ENCODE data around the gene ABCC11. TPM values are rescaled to one million over a fixed set of nuclear protein-coding genes. Genes with fewer than 3 reads are reported as not detected.
"Not testable (repeated sequence)": the region's sequence is repeated elsewhere in the genome, so short reads cannot be mapped to it uniquely, and the experiment has no call there.

ABCC11 gene
- total RNA-seq, 1 donor from 2014 or later, result not detected

GRCh38 chr16:48204825-48205151 lies 42.6 kb downstream of the ABCC11 start:
- DNase-seq (ENCODE audit: extremely low read depth, low read depth, low spot score), result no peak

DNA sequence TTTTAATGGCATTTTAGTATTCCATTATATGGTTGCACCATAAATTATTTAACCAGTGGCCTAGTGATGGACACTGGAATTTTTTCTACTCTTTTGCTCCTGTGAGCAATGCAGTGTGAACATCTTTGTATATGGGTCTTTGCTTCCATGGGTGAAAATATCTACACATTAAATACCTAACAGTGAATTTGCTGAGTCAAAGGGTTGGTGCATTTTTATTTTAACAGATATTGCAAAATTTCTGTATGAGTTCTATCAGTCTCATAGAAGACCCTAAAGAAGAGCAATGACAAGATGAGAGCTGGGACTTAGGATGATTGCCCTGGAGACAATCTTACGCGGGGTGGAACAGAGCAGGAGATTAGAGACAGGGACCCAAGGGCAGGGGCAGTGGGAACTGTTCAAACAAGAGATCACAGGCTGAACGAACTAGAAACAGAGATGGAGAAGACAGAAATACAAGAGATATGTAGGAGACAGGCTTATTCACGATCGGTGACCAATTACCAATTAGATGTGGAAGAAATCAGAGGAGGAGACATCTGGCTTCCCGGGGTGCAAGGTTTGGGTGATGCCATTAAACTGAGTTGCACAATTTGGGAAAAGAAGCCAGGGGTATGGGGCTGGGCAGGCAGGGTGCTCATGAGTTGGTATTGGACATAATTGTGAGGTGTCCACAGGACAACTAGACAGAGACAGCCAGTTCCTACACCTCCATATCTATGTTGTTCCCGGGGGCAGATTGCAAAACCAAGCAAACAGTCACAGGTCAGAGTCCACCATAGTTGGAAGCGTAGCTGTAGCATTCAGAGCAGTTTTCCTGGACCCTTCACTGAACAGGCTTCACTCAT lies 43.1 kb downstream of the ABCC11 start:
- no peak for DNase-seq (ENCODE audit: extremely low read depth, low read depth, low spot score)

DNA sequence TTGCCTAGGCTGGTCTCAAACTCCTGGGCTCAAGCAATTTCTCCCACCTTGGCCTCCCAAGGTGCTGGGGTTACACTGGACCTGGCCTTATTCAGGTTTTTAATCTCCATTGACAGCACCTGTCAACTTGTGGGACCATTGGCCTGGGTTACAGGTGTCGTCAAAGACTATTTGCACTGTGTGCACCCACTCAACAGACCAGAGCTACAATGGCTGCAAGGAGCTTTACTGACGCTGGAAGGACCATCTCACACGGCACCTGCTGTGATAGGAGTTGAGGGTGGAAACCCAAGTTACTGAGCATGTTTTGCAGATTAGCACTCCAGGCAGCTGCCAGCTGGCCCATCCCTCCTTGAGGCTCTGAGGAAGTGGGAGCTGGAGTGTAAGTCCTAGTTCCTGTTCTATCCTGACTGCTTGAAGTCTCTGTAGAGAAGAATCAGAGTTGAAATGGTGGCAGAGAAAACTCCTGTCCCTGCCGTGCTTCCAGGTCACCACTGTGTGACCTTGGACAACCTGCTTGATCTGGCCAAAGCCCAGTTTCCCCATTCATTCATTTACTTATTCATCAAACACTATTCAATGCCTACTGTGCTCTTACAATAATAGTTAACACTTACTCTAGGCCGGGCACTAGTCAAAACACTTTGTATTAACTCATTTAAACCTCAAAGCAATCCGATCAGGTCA lies 45.7 kb downstream of the ABCC11 start:
- DNase-seq (ENCODE audit: extremely low read depth, low read depth, low spot score), result no peak

DNA sequence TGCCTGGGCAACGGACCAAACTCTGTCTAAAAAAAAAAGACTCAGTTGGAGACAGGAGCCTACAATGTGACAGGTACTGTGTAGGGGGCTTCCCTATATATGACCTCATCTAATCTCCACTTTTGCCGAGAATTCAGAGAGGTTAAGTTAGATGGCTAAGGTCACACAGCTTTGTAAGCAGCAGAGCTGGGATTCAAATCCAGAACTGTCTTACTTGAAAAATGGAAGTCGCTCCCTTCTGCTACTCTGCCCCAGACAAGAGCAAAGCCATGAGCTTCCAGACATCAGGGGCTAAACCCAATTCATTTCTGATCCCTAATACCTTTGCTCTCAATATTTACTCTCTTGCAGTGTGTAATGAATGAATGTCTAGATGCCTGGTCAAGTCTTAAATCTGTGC lies 50.0 kb downstream of the ABCC11 start:
- DNase-seq (ENCODE audit: extremely low read depth, low read depth, low spot score), result no peak

DNA sequence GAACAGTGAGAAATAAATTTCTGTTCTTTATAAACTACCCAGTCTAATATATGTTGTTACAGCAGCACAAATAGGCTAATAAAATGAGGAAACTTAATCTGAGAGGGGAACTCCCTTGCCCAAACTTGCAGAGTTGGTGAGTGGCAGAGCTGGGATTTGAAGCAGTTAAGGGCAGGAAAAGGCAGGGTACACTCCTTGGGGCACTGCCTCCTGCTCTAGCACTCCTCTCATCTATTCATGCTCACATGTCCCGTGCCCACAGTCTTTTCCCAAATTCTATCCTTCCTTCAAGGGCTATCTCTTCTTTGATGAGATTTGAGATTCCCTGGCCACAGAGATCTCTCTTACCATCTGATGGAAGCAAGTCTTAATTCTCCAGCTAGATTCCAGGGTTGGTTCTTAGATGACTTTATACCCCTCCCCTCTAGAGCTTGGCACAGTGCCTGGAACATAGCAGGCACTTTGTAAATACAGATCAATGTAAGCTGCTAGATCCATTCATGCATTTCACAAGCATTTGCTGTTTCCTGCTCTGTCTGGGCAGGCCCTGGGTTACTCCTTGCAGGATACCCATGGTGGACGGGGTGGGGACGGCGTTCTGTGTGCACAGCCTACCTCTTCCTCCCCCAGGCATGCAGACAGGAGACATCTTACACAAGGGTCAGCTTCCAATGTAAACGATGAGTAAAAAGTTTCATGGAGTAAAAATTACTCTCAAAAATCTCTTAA lies 52.3 kb downstream of the ABCC11 start:
- peak; percentile 7 for DNase-seq (ENCODE audit: extremely low read depth, low read depth, low spot score)

GRCh38 chr16:48193846-48194245 lies 53.5 kb downstream of the ABCC11 start:
- DNase-seq (ENCODE audit: extremely low read depth, low read depth, low spot score), result no peak

GRCh38 chr16:48188449-48189102 lies 58.8 kb downstream of the ABCC11 start:
- no peak for DNase-seq (ENCODE audit: extremely low read depth, low read depth, low spot score)

DNA sequence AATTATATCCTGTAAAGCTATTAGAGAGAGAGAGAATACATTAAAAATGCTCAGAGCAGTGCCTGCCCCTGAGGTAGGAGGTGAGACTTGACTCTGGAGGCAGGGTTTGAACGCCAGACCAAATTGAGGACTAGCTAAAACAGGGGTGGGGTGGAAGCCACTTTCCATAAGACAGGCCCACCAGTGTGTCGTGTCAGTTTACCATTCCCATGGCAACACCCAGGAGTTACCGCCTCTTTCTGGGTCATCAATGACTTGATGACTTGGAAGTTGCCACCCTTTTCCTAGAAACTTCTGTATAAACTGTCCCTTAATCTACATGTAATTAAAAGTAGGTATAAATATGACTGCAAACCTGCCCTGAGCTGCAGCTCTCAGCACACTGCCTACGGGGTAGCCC lies 59.6 kb downstream of the ABCC11 start:
- DNase-seq (ENCODE audit: extremely low read depth, low read depth, low spot score), result no peak

DNA sequence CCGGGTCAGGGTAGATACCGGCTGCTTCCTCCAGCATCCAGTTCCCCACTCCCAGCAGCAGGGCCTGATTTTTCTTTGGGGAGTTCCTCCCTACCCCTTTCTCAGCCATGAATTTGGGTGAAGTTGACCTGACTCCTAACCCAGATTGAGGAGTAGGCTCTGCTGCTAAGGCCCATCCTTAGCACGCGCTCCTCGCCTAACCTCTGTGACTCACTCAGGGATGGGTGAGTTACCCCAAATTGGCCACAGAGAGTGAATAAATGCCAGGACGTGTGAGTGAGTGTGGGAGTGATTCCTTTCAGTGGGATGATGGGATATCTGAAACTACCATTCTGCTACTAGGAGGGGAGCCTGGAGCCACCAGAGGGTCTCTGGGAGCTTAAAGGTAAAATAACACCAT lies 62.7 kb downstream of the ABCC11 start:
- DNase-seq (ENCODE audit: extremely low read depth, low read depth, low spot score), result no peak

DNA sequence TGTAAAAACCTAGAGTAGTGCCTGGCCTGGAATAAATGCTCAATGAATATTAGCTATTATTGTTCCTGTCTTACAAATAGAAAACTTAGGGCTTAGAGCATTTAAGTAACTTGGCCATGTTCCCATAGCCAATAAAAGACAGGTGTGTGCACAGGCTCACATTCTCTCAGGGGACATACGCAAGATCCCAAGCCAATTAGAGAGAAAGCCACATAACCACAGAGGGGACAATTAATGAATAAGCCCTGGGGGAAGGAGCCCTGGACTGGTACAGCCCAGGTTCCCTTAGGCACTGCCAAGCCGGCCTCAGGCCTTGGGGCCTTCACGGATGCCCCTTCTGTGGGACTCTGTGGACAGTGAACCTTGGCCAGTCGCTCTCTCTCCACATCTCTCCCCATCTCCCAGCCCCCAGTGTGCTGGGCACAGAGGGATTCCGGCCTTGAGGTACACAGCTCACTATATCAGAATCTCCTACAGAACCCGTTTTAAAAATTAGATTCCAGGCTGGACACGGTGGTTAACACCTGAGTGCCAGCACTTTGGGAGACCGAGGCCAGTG lies 64.3 kb downstream of the ABCC11 start:
- DNase-seq (ENCODE audit: extremely low read depth, low read depth, low spot score), result no peak

DNA sequence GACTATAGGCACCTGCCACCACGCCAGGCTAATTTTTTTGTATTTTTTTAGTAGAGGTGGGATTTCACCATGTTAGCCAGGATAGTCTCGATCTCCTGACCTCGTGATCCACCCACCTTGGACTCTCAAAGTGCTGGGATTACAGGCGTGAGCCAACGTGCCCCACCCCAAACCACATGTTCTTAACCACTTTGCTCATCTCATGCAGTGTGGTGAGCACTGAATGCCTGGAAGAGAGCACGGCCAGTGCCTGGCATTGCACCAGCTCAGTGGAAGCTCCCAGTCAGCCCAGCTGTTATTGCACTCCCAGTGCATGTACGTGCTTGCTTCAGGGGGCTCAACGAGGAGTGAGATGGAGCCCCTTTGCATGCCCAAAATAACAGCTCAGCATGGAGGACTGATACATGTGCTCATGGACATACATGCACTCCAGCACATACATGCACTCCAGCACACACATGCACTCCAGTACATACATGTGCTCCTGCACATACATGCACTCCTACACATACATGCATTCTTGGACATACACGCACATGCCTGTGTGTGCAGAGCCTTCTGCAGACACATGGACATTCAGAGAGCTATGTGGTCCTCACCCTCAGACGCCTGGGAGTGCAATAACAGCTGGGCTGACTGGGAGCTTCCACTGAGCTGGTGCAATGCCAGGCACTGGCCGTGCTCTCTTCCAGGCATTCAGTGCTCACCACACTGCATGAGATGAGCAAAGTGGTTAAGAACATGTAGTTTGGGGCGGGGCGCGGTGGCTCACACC lies 65.4 kb downstream of the ABCC11 start:
- DNase-seq (ENCODE audit: extremely low read depth, low read depth, low spot score), result not testable (repeated sequence)

GRCh38 chr16:48180868-48181480 lies 66.4 kb downstream of the ABCC11 start:
- no peak for DNase-seq (ENCODE audit: extremely low read depth, low read depth, low spot score)

GRCh38 chr16:48176635-48177408 lies 70.5 kb downstream of the ABCC11 start:
- DNase-seq (ENCODE audit: extremely low read depth, low read depth, low spot score), result no peak

DNA sequence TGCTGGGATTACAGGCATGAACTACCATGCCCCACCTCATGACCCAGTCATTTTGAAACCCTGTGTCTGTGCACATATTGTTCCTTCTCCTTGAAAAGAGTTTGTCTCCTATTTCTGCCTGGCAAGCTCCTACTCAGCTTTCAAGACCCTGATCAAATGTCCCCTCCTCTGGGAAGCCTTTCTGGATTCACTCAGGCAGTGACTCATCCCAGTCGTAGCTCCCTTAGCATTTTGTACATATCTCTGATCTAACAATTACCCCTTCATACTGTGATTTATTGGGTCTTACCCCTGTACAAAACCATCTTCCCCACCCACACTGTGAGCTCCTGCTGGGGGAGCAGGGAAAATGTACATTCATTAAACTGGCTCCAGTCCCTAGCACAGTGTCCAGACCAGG lies 73.5 kb downstream of the ABCC11 start:
- DNase-seq (ENCODE audit: extremely low read depth, low read depth, low spot score), result no peak

DNA sequence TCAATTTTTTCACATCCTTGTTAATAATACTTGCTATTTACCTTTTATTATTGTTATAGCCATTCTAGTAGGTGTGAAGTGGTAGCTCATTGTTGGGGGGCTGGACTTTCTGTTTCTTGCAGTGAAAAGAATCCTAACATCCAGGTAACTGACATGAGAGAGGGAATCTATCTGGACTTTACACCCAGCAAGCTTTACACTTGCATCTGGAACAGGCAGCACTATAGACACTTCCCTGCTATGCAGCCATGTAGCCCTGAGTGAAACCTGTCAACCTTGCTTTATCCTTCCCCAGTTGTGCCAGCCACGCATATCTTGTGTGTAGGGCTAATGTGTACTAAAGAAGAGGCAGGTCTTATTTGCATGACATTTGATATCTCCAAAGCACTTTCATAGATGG lies 74.7 kb downstream of the ABCC11 start:
- DNase-seq (ENCODE audit: extremely low read depth, low read depth, low spot score), result no peak

GRCh38 chr16:48169896-48170295 lies 77.4 kb downstream of the ABCC11 start:
- DNase-seq (ENCODE audit: extremely low read depth, low read depth, low spot score), result no peak

DNA sequence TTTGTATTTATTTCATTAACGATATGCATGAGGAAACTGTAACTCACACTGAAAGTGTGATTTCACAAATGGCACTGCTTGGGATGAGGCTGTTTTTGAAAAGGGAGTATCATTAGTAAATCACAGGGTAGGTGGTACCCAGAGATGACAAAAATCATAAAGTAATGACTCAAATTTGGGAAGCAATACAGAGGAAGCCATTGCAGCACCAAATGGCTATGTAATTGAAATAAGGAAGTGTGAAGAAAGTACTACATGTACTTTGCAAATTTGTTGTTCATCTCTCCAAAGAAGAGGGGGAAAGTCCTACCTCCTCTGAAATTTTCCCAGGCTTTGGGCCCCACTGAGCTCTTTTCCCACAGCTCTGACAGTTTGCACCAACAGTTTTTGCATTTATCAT lies 79.3 kb downstream of the ABCC11 start:
- DNase-seq (ENCODE audit: extremely low read depth, low read depth, low spot score), result no peak

GRCh38 chr16:48166617-48167016 lies 80.7 kb downstream of the ABCC11 start:
- not testable (repeated sequence) for DNase-seq (ENCODE audit: extremely low read depth, low read depth, low spot score)
